ENCODE measurements around the gene CARS2.
A peak's percentile ranks its signal among the peaks of the same experiment; 100 is the strongest.

CARS2 gene

DNA sequence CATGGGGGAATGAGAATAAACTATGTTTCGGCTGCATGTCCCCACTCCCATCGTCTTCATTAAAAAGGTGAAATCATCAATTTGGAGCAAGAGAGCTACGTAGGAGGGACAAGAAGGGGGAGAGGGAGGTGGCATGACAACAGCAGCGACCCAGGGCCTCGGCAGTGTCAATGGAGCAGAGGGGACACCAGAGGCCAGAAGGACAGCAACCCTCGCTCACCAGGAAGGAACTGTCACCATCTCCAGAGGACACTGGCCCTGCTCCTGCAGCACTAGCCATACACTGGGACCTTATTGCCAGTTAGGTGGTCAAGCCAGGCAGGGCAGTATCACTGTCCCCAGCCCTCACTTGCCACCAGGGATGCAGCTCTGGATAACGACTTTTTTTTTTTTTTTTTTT is 56.4 kb downstream of the CARS2 start:
- no peak for DNase-seq

DNA sequence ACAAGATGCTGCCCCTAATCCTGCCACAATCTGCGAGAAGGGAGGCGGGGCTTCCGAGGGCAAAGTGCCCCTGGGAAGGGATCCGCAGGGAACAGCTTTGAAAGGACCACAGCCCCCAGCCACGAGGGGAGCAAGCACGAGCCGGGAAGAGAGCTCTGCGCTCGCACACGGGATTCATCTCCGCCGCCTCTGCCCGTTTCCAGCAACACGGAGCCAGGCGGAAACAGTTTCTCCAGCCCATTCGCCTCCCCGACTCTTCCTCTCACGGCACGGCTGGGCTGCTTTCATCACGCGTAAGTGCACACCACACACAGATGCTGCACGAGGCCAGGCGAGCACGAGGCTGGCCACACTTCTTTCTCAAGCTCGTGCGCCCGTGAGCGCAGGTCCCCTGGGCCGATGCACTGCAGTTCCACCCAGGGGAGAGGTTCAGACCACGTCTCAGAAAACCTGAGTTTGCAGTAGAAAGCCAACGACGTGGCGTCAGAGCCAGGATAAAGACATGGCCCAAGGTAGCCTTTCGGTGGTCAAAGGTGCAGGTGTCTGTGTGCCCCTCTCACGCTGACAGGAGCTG is 57.0 kb downstream of the CARS2 start:
- DNase-seq: peak; percentile 54

- DNase-seq: no peak
These were observed 57.6 kb downstream of the CARS2 start for GRCh38 chr13:110648146-110648819.

DNA sequence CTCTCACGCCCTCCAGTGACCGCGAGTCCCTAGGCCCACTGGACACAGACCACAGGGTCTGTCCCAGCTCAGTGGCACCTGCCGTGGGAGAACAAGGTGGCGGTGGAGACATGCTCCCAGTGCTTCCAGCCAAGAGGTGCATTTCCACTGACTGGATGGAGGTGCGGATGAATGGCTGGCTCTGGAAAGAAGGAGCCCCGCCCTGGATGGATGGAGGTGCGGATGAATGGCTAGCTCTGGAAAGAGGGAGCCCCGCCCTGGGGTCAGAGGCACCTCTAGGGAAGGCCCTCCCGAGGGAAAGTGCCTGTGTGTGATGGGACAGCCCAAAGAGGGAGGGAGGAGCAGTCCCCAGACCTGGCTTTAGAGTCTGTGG is 58.6 kb downstream of the CARS2 start:
- DNase-seq: no peak

- no peak for DNase-seq
These were observed 59.2 kb downstream of the CARS2 start for GRCh38 chr13:110646442-110647364.

DNA sequence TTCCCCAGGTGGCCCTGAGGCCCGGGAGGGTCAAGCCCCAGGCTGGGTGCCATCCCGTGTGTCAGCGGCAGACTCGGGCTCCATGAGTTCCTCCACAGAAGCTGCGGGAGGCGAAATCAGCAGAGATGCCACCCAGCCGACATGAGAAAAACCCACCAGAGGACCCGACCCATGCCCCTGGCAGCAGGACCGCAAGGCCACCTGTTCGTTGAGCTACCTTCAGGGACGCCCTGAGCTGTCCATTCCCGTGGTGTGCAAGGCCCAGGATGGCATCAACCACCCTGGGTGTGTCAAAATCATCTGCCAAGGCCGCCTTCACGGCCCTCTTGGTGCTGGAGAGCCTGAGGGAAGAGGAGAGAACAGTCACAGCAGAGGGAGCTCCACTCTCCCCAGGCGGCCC is 60.2 kb downstream of the CARS2 start:
- no peak for DNase-seq

DNA sequence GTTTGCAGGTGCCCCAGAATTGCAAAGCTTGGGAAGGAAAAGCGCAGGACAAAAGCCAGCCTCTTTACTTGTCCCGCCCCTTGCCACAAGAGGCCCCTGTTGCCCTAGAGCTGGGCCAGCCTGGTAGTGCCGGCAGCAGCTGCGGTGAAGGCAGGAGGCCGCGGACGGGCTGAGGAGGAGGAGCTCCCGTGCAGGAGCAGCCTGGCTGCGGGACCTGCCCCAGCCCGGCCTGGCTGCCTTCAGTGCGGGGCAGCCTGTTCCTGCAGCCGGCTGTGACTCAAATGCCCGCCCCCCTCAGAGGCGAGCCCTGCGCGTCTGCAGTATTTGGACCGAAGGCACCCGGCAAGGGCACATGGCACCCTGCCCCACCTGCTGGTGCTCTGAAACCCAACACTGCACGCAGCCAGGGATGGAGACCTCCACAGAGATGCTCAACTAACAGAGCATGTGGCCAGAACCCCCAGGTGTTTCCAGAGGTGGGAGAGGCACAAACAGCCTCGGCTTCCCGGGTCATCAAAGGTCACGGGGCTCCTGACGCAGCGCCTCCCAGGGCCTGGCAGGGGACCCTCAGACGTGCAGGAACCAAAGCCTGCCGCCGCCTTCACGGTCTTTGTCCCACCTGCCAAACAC is 60.9 kb downstream of the CARS2 start:
- peak; percentile 86 for DNase-seq

DNA sequence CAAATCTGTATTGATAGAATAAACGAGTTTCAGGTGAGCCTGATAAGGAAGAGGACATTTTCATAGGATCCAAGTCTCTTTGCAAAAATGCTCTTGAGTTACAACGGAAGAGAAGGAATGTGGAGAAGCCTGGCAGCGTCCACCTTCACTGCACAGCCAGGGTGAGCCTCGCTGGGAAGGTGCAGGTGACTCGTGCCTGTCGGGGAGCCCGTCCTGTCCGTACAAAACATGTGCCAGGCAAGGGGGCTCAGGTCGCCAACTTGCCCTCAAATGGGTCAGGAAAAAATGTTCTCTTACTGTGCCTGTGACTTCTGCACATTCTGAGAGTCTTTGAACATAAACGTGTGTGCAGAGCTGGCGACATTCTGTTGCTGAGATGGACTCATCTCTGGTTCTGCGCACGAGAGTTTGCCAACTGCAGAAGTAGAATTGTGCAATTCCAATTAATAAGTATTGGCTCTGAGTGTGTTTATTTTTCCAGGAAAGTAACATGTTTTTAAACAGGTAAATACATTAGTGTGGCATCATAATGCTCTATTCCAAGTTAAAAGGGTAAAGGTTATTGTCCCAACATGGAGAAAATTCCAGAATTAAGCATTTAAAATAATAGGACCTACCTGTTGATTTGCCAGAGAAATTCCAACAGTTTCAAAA is 62.0 kb downstream of the CARS2 start:
- no peak for DNase-seq

DNA sequence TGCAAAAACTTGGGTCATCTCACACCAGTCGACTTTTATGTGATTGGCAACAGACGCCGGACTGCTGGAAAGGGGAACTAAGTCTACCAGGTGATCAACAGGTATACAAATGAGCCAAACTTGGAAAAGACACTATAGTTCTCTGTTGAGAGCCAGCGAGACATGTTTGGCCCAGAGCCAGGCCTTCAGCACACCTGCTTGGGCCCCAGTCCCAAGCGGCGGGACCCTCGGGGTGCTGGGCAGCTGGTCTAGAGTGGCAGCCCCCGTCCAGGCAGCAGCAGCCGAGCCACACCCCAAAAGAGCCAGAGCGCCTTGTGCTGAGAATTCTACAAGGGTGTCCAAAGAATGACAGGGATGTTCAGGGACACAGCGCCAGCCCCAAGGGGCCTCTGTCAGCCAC is 62.6 kb downstream of the CARS2 start:
- no peak for DNase-seq

- DNase-seq: no peak
These were observed 63.5 kb downstream of the CARS2 start for GRCh38 chr13:110642291-110642981.

- DNase-seq: peak; percentile 26
These were observed 64.6 kb downstream of the CARS2 start for GRCh38 chr13:110641055-110642015.

- DNase-seq: no peak
These were observed 65.3 kb downstream of the CARS2 start for GRCh38 chr13:110640591-110641029.

DNA sequence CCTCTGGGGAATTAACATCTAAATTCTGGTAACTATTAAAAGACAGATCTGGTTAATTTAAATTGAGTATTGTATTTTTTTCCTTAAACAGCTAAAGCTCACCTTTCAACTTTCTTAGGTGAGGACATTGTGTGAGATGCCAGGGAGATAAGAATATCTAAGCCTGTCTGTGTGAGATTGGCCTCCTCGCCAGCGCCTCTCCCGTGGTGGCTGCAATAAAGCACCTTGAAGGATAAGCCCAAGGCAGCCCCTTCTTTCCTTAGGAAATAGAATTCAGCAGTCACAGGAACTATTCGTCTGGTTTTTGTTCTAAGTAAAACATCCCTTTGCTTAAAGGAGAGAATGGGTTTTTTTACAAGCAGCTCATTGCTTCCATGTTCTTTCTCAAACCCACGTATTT is 66.0 kb downstream of the CARS2 start:
- no peak for DNase-seq

DNA sequence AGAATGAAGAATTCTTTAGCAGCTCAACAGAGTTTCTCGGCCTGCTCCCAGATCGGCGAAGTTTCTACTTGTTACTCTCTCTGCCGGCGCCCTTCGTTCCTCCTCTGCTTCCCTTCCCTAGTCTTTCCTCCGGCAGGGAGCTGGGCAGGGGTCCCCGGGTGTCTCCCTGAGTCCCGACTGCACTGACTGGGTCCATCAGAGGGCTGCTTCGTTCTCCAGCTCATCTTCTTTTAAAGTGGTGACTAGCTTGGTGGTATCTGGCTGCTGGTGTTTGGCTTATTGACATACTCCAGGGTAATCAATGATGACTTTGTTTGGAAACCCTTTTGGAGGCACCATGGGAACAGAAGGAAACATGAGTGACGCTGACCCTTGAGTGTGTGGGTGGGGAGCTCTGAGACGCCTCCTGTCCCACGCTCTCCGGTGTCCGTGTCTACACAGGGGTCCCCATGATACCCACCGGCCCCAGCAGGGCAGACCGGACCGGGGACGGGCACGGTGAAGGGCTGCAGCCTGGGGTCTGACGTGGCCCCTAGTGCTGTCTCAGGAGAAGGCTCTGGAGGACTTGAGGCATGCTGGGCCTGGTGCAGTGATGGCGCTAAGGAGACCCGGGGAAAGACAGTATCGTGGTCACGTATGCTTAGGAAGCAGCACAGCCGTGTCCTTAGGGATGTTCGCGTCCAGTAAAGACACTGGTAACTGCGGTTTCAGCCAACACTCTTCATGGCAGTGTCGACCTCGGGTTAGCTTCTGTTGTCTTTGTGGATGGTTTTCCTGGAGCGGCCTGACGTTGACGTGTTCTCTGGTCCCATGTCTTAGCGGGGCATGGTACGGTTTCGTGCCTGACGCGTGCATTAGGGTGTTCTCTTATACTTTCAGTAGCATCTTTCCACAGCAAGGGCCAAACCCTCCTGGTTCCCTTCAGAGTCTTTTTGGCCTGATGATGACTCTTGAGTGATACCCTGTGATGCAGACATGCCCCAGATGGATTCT is 66.8 kb downstream of the CARS2 start:
- DNase-seq: no peak

DNA sequence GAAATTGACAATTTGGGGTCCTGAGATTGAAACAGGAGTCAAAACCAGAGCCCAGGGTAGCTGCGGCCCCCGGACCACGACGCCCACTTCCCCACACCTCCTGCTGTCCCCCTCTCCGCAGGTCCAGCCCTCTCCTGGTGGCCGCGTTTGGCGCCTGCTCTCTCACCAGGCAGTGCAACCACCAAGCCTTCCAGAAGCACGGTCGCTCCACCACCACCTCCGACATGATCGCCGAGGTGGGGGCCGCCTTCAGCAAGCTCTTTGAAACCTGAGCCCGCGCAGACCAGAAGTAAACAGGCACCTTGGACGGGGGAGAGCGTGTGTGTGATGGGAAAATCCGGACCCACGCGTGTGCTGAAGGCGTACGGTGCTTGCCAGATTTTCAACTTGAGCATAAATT is 67.7 kb downstream of the CARS2 start:
- no peak for DNase-seq

DNA sequence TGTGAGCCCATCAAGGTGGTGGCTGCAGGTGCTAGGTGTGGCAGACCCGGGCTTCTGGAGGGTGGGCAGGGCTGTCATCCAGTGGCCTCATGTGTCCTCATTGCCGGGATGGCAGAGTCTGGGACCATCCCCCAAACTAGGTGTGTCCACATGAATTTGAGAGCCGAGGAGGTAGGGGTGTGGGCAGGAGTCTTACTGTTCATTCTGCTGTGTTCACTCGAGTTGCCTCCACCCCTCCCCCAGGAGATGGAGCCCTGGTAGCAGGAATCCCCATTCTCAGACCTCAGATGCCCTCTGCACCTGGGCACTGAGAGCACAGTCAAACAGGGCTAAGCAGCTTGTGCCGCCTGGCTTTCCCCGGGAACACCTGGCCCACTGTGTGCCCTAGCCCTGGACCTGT is 68.2 kb downstream of the CARS2 start:
- DNase-seq: no peak

- DNase-seq: no peak
These were observed 68.6 kb downstream of the CARS2 start for GRCh38 chr13:110637275-110637674.

- no peak for DNase-seq
These were observed 69.2 kb downstream of the CARS2 start for GRCh38 chr13:110636701-110637201.

DNA sequence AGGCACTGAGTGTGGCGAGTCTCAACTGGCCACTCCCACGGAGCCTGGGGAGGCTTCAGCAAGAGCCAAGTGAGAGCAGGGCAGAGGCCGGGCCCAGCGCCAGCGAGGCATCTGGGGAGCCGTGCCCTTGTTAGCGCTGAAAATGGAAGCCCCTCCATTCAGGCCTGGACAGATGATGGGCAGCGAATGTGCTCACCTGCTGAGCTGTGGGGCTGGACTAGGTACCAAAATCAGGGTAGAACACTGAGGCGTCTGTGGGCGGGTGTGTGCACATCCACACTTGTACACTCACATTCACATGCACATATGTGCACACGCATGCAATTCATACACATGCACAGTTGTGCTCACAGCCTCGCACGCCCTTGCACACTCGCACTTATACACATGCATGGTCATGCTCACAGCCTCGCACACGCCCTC is 69.9 kb downstream of the CARS2 start:
- no peak for DNase-seq
